ENCODE data around the gene ABCC1. TPM values are rescaled to one million over a fixed set of nuclear protein-coding genes. Genes with fewer than 3 reads are reported as not detected.
"Not testable (repeated sequence)": the region's sequence is repeated elsewhere in the genome, so short reads cannot be mapped to it uniquely, and the experiment has no call there.

ABCC1 gene
- total RNA-seq, 1 experiment from 2014 or later: 46.3 TPM

GRCh38 chr16:15979801-15980200 lies 30.4 kb downstream of the ABCC1 start:
- no peak overlapping the region for H3K27ac Mint-ChIP-seq (ENCODE audit: unreplicated experiment)
- BruUV-seq (replicated peaks): no TSS peak
- peaks cover 6% of the 10 kb centered on the region for H3K36me3 Mint-ChIP-seq (ENCODE audit: insufficient read depth, unreplicated experiment)
- intact Hi-C loops (cut with micrococcal nuclease; ENCODE audit: unreplicated experiment): no loop called here
- H3K4me3 Mint-ChIP-seq (ENCODE audit: low read depth, unreplicated experiment): no peak overlapping the region
- peaks cover 19% of the 10 kb centered on the region for H3K9me3 Mint-ChIP-seq (ENCODE audit: low read depth, unreplicated experiment)
- CTCF ChIA-PET: no interaction called here
- no peaks in the 10 kb centered on the region for H3K4me1 Mint-ChIP-seq (ENCODE audit: low read depth, unreplicated experiment)
- no peak for TF ChIP-seq CTCF (IDR thresholded peaks at IDR 0.05; ENCODE audit: unreplicated experiment)
- DNase-seq: no peak
- no peaks in the 10 kb centered on the region for H3K27me3 Mint-ChIP-seq (ENCODE audit: unreplicated experiment)

- TF ChIP-seq CTCF (IDR thresholded peaks at IDR 0.05; ENCODE audit: unreplicated experiment): no peak
- no peak for DNase-seq
- H3K27me3 Mint-ChIP-seq (ENCODE audit: unreplicated experiment): no peaks in the 10 kb centered on the region
- no TSS peak for BruUV-seq (replicated peaks)
- CTCF ChIA-PET: interaction anchor here (0.9 kb wide), 1 partner anchor 11 kb away, joined by 3 read pairs; no protein-coding TSS in a partner anchor
- H3K9me3 Mint-ChIP-seq (ENCODE audit: low read depth, unreplicated experiment): peaks cover 19% of the 10 kb centered on the region
- H3K36me3 Mint-ChIP-seq (ENCODE audit: insufficient read depth, unreplicated experiment): peaks cover 6% of the 10 kb centered on the region
- H3K4me1 Mint-ChIP-seq (ENCODE audit: low read depth, unreplicated experiment): no peaks in the 10 kb centered on the region
- H3K27ac Mint-ChIP-seq (ENCODE audit: unreplicated experiment): no peak overlapping the region
- intact Hi-C loops (cut with micrococcal nuclease; ENCODE audit: unreplicated experiment): no loop called here
- H3K4me3 Mint-ChIP-seq (ENCODE audit: low read depth, unreplicated experiment): no peak overlapping the region
These were observed 30.9 kb downstream of the ABCC1 start for GRCh38 chr16:15980329-15980728.

GRCh38 chr16:15981382-15981781 lies 32.0 kb downstream of the ABCC1 start:
- H3K9me3 Mint-ChIP-seq (ENCODE audit: low read depth, unreplicated experiment): peaks cover 19% of the 10 kb centered on the region
- CTCF ChIA-PET: interaction anchor here (0.9 kb wide), 1 partner anchor 10 kb away, joined by 3 read pairs; no protein-coding TSS in a partner anchor
- no peak overlapping the region for H3K4me3 Mint-ChIP-seq (ENCODE audit: low read depth, unreplicated experiment)
- BruUV-seq (replicated peaks): no TSS peak
- no peaks in the 10 kb centered on the region for H3K4me1 Mint-ChIP-seq (ENCODE audit: low read depth, unreplicated experiment)
- H3K27me3 Mint-ChIP-seq (ENCODE audit: unreplicated experiment): no peaks in the 10 kb centered on the region
- TF ChIP-seq CTCF (IDR thresholded peaks at IDR 0.05; ENCODE audit: unreplicated experiment): no peak
- DNase-seq: no peak
- peaks cover 6% of the 10 kb centered on the region for H3K36me3 Mint-ChIP-seq (ENCODE audit: insufficient read depth, unreplicated experiment)
- intact Hi-C loops (cut with micrococcal nuclease; ENCODE audit: unreplicated experiment): no loop called here
- no peak overlapping the region for H3K27ac Mint-ChIP-seq (ENCODE audit: unreplicated experiment)

GRCh38 chr16:15982194-15982915 lies 32.9 kb downstream of the ABCC1 start:
- intact Hi-C loops (cut with micrococcal nuclease; ENCODE audit: unreplicated experiment); H3K4me3 Mint-ChIP-seq (ENCODE audit: low read depth, unreplicated experiment); DNase-seq; H3K27ac Mint-ChIP-seq (ENCODE audit: unreplicated experiment); H3K4me1 Mint-ChIP-seq (ENCODE audit: low read depth, unreplicated experiment); CTCF ChIA-PET; H3K27me3 Mint-ChIP-seq (ENCODE audit: unreplicated experiment); BruUV-seq (replicated peaks); H3K36me3 Mint-ChIP-seq (ENCODE audit: insufficient read depth, unreplicated experiment): not testable (repeated sequence)
- peaks cover 19% of the 10 kb centered on the region for H3K9me3 Mint-ChIP-seq (ENCODE audit: low read depth, unreplicated experiment)

- BruUV-seq (replicated peaks): no TSS peak
- Mint-ChIP-seq H3K27ac (ENCODE audit: unreplicated experiment) (no peak overlapping the region), H3K4me3 (ENCODE audit: low read depth, unreplicated experiment) (no peak overlapping the region), H3K27me3 (ENCODE audit: unreplicated experiment) (no peaks in the 10 kb centered on the region), H3K4me1 (ENCODE audit: low read depth, unreplicated experiment) (peaks cover 16% of the 10 kb centered on the region), H3K36me3 (ENCODE audit: insufficient read depth, unreplicated experiment) (peaks cover under 1% of the 10 kb centered on the region), H3K9me3 (ENCODE audit: low read depth, unreplicated experiment) (peaks cover 15% of the 10 kb centered on the region)
- no peak for TF ChIP-seq CTCF (IDR thresholded peaks at IDR 0.05; ENCODE audit: unreplicated experiment)
- no peak for DNase-seq
- intact Hi-C loops (cut with micrococcal nuclease; ENCODE audit: unreplicated experiment): no loop called here
- CTCF ChIA-PET: no interaction called here
These were observed 34.5 kb downstream of the ABCC1 start for GRCh38 chr16:15983898-15984297.

Data from Calu3 (cell line).